Ovary (tissue), 9 donors: ENCODE measurements around the gene WDR75. TPM values are rescaled to one million over a fixed set of nuclear protein-coding genes. Genes with fewer than 3 reads are reported as not detected.

Experiments used
- DNase-seq, 5 donors: peaks; one replicate each; pipeline ENCODE4 v3.0.0-alpha.2; 2019 to 2020
- H3K27ac ChIP-seq, 2 donors: fragments of 200-600 bp; one replicate each; pipeline versions ENCODE4 v1.5.1 to v1.8.0; 2019 to 2022
- H3K27me3 ChIP-seq: fragments of 200-600 bp; one replicate; pipeline ENCODE4 v1.8.0; 2022
- H3K36me3 ChIP-seq: fragments of 200-600 bp; sonication (generic); one replicate; pipeline ENCODE4 v1.5.1; 2019
- H3K4me1 ChIP-seq: one replicate; pipeline ENCODE4 v1.8.1; 2013; ENCODE audit warnings: mild to moderate bottlenecking, moderate library complexity; ENCODE audit not compliant: insufficient read depth
- H3K4me3 ChIP-seq: fragments of 200-600 bp; sonication (generic); one replicate; pipeline ENCODE4 v1.5.1; 2017
- H3K9me3 ChIP-seq, 2 donors: fragments of 200-600 bp in 1 of 2; sonication (generic) in 1 of 2; one replicate each; pipeline versions ENCODE4 v1.5.1 to v1.8.1; 2013 to 2019; ENCODE audit warnings: mild to moderate bottlenecking in 1 of 2, moderate library complexity in 1 of 2
- EP300 ChIP-seq: sonication (generic); formaldehyde crosslinking; IDR thresholded peaks from one replicate; pipeline ENCODE4 v1.6.1; 2017; ENCODE audit warnings: antibody characterized with exemption
- POLR2A ChIP-seq: fragments of 450-650 bp; IDR thresholded peaks from one replicate; pipeline ENCODE4 v1.6.1; 2017; ENCODE audit warnings: antibody characterized with exemption, mild to moderate bottlenecking, moderate library complexity
- WGBS, 3 donors: extraction: QIAGEN DNeasy Blood & Tissue Kit in 1 of 3; methylation state at CpG; one replicate each; pipeline versions ENCODE4 v1.1.5 to v1.1.7; 2013 to 2017; 5-methylcytosine and 5-hydroxymethylcytosine counted together
- intact Hi-C, 4 donors: fragments of 100-400 bp; cut with DNase I; formaldehyde crosslinking; loops; one replicate each; pipeline versions ENCODE4 v1.11.0 to v1.15.1; 2022 to 2023
- polyA plus RNA-seq, 2 donors: library from polyadenylated mRNA; stranded (reverse); fragments of 200-250 nt in 1 of 2; fragments of 350-450 nt in 1 of 2; fragmentation: Illumina TruSeq in 1 of 2; extraction: RNeasy Lipid Tissue Mini Kit (QIAGEN cat#74804) in 1 of 2; gene quantifications; one replicate each; pipeline ENCODE4 v1.2.3, GENCODE V29; 2013 to 2014
- total RNA-seq, 7 donors: library from RNA; depleted of rRNA in 2 of 7; stranded (reverse); fragments of >200 nt in 2 of 7; fragmentation: NEBNext Ultra II Directional in 3 of 7; extraction: Animal tissue kit (Norgen Biotek cat#: 25700) in 3 of 7; gene quantifications; one replicate each; pipeline versions ENCODE4 v1.1.0 to v1.2.4, GENCODE V29; 2016 to 2023
- TF ChIP-seq, protein P1 (sequence below), 3 donors: fragments of 450-650 bp in 2 of 3; fragments of 200-600 bp in 1 of 3; IDR thresholded peaks; one replicate each; pipeline versions ENCODE4 v1.5.1 to v1.8.0; 2016 to 2022; ENCODE audit warnings: antibody characterized with exemption in 3 of 3, mild to moderate bottlenecking in 1 of 3
- donor health status: DM: no; HTN: no; CAD: no; lungs with moderate emphysema.
- donor health status: DM: no; HTN: no; CAD: no.
- donor health status: Bipolar disorder and iron deficiency.
- donor health status: DM: yes; HTN: yes; CAD: no.
- donor health status: DM: no; HTN: no; CAD: no.
- donor health status: DM: yes; HTN: yes; CAD: no.

WDR75 gene
- total and polyA plus RNA-seq, 9 donors: 22.8 to 41.3 (median 34.2) TPM

DNA sequence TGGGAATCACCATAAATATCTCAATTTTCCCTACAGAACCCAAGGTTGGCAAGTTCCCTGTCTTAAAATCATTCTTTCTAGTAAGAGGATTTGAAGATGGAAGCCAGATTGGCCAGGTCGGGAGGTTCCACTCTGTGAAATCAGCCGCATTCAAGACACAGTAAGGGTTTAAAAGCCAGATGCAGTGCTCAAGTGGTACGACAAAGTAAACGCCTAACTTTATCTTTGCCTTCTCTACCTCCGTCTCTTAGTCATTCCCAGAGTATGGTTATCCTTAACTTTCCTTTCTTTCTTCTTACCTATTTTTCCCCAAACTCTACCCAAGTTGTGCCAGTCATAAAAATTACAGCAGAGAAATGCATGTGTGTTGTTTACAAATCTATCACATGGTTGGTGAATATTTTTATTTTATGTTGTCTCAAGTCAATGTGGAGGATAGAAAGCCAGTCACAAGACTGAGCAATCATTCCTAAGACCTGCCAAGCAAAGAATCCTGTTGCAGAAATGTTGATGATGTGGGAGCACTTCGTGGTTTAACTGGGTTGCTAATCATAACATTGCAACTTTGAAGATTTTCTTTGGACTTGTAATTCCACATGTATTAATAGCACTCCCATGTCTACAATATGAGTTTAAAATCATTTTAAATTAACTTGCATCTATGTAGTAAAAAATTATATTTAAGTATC lies 76.7 kb downstream of the WDR75 start:
- no peaks in the 10 kb centered on the region for H3K36me3 ChIP-seq
- TF ChIP-seq EP300 (no peak), POLR2A (no peak)
- TF ChIP-seq, protein P1, sequence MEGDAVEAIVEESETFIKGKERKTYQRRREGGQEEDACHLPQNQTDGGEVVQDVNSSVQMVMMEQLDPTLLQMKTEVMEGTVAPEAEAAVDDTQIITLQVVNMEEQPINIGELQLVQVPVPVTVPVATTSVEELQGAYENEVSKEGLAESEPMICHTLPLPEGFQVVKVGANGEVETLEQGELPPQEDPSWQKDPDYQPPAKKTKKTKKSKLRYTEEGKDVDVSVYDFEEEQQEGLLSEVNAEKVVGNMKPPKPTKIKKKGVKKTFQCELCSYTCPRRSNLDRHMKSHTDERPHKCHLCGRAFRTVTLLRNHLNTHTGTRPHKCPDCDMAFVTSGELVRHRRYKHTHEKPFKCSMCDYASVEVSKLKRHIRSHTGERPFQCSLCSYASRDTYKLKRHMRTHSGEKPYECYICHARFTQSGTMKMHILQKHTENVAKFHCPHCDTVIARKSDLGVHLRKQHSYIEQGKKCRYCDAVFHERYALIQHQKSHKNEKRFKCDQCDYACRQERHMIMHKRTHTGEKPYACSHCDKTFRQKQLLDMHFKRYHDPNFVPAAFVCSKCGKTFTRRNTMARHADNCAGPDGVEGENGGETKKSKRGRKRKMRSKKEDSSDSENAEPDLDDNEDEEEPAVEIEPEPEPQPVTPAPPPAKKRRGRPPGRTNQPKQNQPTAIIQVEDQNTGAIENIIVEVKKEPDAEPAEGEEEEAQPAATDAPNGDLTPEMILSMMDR (IDR thresholded peaks at IDR 0.05): no peak
- H3K4me3 ChIP-seq: no peak overlapping the region
- WGBS, 3 donors: 82 to 87% (median 84%) methylated on average over 6 of the region's 6 CpGs
- no peak overlapping the region for H3K27ac ChIP-seq
- H3K9me3 ChIP-seq: no peaks in the 10 kb centered on the region
- intact Hi-C loops: no loop called here
- DNase-seq: no peak
- peaks cover 15% of the 10 kb centered on the region for H3K4me1 ChIP-seq
- no peaks in the 10 kb centered on the region for H3K27me3 ChIP-seq

DNA sequence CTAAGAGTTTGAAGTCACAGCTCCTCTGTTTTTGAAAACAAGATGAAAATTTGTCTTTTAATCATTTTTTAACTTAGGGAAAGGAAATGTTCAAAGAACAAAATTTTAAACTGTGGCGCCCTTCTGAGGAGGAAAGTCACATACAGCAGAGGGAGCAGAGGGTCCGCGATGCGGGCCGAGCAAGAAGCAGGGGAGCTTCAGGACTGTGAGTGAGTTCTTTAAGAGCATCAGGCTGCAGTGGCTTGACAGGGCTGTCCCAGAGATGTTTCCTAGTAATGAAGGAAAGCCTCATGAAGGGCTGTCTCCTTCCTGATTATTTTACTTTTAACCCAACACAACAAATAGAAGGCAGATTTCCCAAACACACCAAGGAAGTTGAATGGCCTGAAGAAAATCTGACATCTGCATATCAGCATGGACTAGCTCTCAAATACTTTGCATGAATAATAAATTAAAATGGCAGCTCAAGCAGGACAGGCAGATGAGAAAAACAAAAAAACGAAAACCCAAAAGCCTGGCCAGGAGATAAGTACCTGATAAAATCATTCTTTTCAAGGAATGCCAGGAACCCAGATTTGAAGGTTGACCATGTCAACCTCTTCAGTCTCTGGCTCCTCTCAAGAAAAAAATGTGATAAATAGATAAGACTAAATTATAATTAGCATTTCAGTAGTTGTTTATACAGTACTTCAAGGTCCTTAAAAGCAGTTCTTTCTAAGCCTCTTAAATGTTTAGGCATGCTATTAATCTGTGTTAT lies 78.5 kb downstream of the WDR75 start:
- Histone ChIP-seq H3K9me3 (no peaks in the 10 kb centered on the region), H3K27me3 (no peaks in the 10 kb centered on the region), H3K36me3 (no peaks in the 10 kb centered on the region), H3K27ac (peak overlapping the region in 1 of 2 donors; percentile 15), H3K4me3 (no peak overlapping the region), H3K4me1 (peaks cover 17% of the 10 kb centered on the region)
- DNase-seq: peak in 1 of 5 donors; percentile 24
- no peak for TF ChIP-seq POLR2A
- 46 to 55% (median 52%) methylated on average over 6 of the region's 6 CpGs for WGBS, 3 donors
- intact Hi-C loops: no loop called here

DNA sequence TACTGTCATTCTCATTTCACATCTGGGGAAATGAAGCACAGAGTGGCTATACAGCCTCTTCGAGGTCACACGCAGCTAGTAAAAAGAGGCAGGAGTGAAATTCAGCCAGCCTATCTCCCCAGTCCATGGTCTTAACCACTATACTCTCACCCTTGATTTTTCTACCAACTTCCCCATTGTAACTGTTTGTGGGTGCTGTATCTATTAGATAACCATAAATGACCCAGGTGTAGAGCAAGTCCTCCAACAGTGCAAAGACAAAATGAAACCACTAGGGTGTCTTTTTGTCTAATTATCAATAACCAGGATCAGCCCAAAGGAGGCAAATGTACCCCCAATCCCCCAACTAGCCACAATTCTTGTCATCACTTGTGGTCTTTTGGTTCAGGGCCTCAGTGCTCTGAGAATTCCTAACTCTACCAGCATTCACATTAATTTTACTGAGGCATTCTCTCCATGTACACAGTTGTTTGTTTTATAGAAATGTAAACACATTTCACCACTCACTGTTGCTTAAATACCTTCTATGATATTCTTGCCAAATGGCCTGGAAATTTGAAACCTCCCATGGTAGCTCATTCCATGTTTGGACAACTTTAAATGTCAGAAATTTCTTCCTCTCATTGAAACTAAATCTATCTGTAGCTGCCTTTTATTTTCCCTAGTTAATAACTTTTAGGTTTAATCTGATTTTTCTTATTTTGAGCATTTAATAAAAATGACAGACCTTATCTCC lies 80.6 kb downstream of the WDR75 start:
- Histone ChIP-seq H3K27me3 (no peaks in the 10 kb centered on the region), H3K9me3 (no peaks in the 10 kb centered on the region), H3K36me3 (no peaks in the 10 kb centered on the region), H3K4me3 (no peak overlapping the region), H3K4me1 (peaks cover 14% of the 10 kb centered on the region), H3K27ac (no peak overlapping the region)
- intact Hi-C loops: no loop called here
- TF ChIP-seq POLR2A: no peak
- TF ChIP-seq, protein P1 (IDR thresholded peaks at IDR 0.05): no peak
- TF ChIP-seq EP300: no peak
- WGBS, 3 donors: 98 to 100% (median 98%) methylated on average over 2 of the region's 2 CpGs
- DNase-seq: no peak

- Histone ChIP-seq H3K4me1 (peaks cover 16% of the 10 kb centered on the region), H3K27me3 (no peaks in the 10 kb centered on the region), H3K9me3 (no peaks in the 10 kb centered on the region), H3K4me3 (no peak overlapping the region), H3K36me3 (no peaks in the 10 kb centered on the region), H3K27ac (peak overlapping the region in 1 of 2 donors; percentile 37)
- TF ChIP-seq EP300 (no peak), POLR2A (no peak)
- TF ChIP-seq, protein P1 (IDR thresholded peaks at IDR 0.05): no peak
- DNase-seq: no peak
- intact Hi-C loops: no loop called here
- WGBS, 3 donors: 68 to 73% (median 71%) methylated on average over 5 of the region's 5 CpGs
Measured at GRCh38 chr2:189522435-189523151, 81.3 kb downstream of the WDR75 start.
